ENCODE measurements around the gene S100A12. TPM values are rescaled to one million over a fixed set of nuclear protein-coding genes. Genes with fewer than 3 reads are reported as not detected.

S100A12 gene
- total RNA-seq, 1 donor from 2014 or later: 4.1 TPM

DNA sequence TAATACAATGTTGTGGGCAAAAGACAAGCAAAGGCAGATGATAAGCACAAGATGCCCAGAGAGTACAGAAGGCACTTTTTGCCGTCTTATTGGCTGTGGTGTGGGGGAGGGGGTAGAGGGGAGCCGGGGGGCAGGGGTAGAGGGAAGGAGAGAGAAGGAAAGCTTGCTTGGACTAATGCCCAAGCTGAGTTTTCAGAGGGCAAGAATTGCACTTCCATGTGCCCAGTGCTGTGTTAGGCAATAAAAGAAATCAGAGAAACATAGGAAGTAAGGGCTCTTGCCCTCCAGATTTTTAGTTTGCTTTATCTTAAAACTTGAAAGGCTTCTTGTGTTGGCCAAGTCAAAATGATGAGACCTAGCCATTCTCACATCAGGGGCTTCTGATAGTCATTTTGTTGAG, 8.3 kb downstream of the S100A12 start:
- no peak for DNase-seq

DNA sequence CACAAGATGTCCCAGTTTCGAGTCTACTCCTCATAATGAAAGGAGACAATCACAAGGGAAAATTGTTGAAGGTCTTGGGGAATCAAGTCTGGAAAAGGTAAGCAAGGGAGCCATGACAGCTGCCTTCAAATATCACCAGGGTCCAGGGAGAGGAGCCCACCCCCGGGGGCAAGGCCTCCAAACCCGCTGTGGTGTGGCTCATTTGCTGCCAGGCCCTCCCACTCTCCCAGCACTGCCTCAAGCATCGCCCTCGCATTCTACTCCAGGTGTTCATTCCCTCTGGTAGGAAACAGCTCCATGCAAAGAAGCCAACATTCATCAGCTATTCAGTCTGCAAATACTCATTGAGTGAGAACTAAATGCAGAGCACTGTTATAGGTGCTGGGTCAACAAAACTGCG, 9.2 kb downstream of the S100A12 start:
- DNase-seq: no peak

DNA sequence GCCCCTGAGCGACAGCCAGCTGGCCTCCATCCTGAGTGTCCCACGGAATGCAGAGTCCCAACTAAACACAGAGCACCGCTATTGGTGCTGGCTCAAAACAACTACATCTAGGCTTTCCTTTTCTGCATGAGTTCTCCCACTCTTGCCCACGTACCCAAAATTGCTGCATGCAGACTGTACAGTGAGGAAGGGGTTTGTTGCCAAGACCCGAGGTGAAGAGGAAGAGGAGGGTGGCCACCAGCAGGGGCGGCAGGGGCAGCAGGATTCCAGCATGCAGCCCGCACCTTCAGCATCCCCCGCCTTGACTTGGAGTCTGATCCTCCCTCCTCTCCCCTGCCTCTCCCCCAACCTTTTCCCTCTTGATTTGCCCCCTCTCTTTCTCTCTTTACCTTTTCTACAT, 9.7 kb downstream of the S100A12 start:
- DNase-seq: no peak

DNA sequence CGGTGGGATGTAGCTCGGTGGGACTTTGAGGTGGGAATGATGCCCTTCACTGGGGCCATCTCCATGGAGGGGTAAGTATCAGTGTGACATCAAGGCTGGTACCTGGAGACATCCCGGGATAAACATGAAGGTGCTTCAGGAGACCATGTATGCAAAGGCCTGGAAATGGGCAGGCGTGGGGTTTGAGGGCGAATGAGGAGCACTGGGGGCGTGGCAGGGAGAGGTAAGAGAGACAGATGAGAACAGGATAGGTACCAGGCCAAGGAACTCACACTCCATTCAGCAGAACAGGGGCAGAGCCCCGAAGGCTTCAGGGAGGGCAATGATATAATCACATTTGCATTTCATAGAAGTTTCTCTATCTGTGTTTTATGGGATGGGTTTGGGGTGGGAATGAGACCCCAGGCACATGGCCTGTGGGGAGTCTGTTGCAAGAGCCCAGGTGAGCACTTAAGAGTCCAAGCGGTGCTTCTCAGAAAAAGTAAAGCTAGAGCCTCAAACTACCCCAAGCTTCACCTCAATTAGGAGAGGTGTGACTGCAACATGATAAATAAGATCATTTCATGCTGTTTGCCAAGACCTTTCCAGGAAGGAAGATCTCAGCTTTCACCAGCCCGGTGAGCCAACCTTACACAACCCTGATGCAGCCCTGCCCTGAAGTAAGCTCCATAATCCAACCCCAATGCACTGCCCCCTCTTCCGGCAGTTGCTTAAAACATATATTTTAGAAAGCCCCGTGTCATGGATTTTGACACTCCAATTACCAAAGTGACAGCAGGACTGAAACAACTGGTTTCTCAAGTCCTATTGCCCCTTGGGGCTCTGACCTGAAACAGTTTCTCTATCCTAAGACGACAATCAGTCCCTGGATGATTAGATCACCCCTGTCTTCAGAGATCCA, 10.4 kb downstream of the S100A12 start:
- DNase-seq: no peak

DNA sequence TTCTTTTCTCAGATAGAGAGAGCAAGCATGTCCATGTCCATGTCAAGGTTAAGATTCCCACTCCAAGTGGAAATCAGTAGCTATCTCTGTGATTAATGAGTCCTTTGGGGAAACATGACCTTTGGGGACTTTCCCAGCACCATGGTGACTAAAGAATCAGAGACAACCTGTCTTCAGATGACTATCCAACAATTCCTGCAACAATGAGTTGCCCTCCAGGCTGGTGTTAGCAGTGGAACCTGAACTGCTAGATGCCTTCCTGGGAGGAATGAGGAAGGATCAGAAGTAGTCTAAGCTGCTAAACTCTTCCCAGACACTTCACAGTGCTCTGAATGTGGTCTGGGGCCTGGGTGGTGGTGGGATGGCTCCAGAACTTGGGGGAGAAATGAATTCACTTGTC, 11.3 kb downstream of the S100A12 start:
- no peak for DNase-seq

DNA sequence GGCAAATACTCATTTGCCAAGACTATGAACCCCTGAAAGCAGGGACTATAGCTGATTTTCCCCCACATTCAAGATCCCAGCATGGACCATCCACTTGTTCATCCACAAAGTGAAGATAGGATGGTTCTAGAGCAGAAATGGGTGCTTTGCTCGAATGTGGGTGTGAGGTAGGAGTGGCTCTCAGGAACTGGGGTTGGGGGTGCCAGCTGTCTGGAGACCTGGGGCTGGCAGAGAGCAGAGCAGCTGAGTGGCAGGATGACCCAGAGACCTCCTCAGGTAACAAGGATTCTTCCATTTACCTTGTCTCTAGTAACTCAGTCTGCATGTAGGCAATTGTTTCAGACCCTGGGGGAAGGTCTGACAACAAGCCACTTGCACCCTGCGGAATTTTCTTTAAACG, 11.8 kb downstream of the S100A12 start:
- DNase-seq: no peak

DNA sequence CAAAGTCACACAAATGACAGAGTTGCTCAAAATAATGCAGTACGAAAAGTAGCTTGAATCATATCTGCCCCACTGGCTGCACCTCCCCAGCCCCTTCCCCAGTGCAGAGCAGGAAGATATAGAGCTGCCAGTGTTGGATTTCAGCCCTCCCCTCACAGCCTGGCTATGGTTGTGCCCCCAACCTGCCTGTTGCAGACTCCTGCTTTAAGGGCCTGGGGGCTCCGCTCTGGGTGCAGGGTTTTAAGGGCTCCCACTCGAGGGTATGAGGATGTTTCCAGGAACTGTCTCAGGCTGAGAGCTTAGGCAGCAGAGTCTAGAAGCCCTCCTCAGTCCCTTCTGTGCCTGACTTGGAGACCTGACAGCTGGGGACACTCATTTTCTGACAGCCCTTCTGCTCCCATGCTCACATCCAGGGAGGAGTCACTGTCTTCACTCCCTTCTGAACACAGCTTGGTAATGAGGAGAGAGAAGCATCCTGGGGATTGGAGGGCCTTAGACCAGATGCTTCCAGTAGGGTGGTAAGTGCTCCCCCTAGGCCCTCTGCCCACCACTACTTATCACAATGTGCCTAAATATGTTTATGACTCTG, 13.1 kb downstream of the S100A12 start:
- no peak for DNase-seq

DNA sequence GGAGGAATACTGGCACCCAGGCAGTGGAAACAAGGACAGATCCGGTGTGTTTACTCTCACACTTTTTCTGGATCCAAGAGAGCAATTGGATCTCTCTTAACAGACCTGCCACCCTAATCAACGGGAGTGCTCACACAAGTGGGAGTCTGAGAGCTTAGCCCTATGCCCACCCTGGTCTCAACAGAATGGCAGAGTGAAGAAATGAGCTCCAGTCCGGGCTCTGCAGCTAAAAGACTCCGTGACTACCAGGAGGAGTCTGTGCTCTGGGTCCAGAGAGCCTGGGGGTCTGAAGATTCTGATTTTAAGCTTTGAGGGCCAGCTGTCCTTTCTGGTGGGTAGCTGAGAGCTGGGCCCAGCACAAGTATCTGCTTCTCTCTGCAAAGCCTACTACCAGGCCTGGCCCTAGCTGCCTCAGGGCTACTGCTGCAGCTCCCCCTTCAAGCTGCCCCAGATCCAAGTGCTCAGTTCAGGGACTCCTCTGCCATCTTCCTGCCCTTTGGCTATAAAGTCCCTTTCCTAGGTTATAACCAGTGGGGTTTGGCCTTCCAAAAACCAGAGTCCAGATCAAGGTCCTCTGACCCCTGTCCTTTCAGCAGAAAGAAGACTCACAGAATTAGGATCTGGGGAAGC, 13.8 kb downstream of the S100A12 start:
- DNase-seq: no peak

DNA sequence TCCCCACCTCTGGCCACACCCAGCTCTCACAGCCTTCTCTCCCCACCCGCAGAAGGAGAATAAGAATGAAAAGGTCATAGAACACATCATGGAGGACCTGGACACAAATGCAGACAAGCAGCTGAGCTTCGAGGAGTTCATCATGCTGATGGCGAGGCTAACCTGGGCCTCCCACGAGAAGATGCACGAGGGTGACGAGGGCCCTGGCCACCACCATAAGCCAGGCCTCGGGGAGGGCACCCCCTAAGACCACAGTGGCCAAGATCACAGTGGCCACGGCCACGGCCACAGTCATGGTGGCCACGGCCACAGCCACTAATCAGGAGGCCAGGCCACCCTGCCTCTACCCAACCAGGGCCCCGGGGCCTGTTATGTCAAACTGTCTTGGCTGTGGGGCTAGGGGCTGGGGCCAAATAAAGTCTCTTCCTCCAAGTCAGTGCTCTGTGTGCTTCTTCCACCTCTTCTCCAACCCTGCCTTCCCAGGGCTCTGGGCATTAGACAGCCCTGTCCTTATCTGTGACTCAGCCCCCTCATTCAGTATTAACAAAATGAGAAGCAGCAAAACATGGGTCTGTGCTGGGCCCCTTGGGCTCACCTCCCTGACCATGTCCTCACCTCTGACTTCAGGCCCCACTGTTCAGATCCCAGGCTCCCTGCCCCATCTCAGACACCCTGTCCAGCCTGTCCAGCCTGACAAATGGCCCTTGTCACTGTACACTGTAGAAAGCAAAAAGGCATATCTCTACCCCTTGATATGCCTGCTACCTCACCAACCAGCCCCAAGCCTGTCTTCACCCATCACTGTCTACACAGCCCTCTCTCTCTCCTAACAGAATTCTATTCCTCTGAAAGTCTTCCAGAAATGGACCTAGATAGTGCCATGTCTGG, 14.6 kb downstream of the S100A12 start:
- no peak for DNase-seq

DNA sequence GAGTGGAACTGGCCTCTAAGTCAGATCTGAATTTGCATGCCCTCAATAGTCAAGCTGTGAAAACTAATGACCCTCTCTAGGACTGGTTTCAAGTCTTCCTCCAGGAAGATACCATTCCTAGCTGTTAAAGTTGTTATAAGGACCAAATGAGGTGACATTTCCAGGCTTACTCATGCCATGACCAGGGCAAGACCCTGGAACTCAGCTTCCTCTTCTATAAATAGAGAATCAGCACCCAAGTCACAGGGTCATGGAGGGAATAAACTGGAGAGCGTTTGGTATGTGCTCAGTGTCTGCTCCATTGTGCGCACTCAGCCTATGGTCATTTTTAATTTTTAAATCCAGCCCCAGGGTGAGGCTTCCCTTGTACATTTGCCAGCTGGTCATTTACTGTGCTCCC, 15.2 kb downstream of the S100A12 start:
- no peak for DNase-seq

DNA sequence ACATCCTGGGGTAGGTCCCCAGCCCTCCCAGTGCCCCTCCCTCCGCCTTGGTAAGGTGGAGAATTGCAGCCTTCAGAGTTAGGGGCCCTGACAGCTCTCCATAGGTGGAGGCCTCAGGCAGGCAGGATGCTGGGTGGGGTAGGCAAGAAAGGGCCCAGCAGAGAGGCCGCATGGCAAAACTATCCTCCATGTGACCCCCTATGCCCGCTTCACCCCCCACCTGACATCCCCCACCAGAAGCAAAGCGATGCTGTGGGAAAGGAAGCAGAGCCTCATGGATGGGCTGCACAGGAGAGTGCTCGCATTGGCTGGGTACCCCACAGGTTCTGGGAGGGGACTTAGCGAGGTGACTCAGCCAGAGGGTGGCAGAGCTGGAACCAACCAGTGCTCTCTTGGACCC, 16.2 kb downstream of the S100A12 start:
- no peak for DNase-seq

DNA sequence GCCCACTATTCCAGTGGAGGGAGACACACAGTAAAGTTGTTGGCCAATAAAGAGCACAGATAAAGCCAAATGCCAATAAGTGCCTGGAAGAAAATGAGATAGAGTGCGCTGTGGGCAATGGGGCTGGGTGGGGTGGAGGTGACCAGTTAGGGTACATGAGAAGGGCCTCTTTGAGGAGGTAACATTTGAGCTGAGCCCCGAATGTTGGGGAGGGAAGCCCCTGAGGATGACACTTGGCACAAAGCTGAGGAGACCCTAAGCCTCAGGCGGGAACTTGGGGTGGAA, 16.8 kb downstream of the S100A12 start:
- DNase-seq: no peak

DNA sequence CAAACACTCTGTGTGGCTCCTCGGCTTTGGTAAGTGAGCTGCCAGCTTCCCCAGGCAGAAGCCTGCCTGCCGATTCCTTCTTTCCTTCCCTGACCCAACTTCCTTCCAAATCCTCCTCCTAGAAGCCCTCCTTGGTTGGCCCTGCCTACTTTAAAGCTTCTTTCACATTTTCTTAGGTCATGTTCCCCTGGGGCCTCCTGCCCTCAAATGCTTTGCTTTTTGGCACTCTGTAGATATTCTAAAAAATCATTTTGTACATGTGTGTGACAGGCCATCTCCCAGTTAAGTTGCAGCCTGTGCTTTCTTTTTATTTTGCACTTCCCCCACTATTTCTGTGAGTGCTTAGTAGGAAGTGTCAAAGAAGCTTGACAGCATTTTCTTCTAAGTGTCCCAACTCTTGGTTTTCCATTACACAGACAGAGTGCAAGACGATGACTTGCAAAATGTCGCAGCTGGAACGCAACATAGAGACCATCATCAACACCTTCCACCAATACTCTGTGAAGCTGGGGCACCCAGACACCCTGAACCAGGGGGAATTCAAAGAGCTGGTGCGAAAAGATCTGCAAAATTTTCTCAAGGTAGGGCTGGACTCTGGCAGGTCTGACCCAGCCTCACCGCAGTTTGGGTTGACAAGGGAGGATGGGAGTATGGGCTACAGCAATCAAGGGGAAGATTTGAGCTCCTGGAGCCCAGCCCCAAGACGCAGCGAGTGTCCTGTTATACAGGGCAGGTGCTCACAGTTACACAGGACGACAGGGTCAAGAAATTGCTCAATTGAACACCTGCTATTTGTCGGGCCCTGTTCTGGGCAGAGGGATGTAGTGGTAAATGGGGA, 17.3 kb downstream of the S100A12 start, which contains the start of gene S100A9:
Gene S100A9, plus strand, starts transcription at position 2 of the 838 bp plus-strand sequence. Its CDS starts 430 bp downstream, at position 432.
- DNase-seq: no peak

DNA sequence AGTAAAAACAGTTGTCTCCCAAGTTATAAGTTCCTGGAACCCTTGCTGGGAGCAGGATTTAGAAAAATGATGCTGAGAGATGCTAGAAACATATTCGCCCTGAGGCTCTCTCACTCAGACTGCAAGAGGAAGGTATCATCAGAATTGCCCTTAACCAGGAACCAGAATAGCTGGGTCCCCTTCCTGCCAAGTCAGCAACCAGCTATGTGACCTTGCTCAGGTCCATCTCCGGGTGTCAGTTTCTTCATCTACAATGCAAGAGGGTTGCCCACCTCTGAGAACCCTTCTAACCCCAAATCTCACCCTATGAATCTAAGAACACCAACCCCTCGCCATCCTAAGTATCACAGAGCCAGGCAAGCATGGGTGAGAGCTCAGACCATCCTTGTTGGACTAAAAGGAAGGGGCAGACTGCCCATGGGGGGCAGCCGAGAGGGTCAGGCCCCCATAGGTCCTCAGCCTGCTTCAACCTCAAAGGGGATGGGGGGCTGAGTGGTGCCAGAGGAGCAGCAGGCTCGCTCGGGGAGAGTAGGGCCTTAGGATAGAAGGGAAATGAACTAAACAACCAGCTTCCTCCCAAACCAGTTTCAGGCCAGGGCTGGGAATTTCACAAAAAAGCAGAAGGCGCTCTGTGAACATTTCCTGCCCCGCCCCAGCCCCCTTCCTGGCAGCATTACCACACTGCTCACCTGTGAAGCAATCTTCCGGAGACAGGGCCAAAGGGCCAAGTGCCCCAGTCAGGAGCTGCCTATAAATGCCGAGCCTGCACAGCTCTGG, 18.2 kb downstream of the S100A12 start:
- DNase-seq: no peak

DNA sequence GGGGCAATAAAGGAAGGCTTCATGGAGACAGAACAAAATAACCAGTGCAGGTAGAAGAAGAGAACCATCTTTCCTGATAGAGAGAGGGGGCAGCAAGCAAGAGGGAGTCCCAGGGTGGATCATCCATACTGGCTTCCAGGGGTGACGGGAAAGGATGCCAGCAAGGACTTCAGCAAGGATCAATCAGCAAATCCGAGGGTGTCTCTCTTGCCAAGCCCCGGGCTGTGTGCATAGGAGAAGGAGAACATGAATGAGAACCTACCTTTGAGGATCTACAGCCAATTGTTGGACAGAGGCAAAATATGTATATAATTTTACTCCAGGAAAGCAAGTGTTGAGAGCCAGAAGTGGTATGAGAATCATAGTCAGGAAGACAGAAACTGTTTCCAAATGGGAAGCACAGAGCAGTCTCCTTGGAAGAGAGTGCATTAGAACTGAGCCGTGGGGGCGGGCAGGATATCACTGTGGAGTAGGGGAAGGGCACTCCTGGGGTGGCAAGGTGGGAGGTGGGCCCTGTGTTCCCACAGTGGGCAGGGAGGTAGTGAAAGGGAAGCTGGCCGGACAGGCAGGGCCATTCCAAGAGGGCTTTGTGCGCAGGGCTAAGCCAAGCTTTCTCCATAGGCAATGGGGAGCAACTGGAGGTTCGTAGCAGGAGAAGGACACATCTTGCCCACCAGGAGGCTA, 18.9 kb downstream of the S100A12 start:
- no peak for DNase-seq

DNA sequence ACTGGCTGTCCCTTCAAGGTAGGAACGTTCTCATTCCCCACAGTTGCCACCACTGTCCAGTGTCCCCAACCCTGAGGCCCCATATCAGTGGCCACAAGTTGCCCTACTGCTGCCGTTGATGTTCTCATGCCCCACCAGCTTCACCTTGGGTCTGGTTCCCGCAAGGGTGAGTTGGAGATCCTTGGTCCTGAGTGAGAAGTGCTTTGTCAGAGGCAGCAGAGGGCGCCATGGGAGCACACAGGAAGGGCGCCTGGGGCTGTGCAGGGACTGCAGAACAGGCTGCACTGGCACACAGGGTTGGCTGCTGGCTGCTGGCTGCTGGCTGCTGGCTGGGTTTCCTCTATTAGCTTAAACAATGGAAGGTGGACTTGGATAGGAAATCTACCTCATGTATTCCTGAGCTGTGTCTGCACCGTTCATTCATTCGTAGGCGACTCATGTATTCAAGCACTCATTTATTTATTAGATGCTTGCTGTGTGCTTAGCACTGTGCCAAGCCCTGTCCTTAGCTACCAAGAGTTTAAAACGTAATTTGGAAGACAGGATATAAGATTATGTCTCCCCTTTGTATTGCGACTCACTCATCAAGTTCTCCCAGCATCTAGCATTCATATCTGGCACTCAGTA, 19.9 kb downstream of the S100A12 start:
- no peak for DNase-seq

DNA sequence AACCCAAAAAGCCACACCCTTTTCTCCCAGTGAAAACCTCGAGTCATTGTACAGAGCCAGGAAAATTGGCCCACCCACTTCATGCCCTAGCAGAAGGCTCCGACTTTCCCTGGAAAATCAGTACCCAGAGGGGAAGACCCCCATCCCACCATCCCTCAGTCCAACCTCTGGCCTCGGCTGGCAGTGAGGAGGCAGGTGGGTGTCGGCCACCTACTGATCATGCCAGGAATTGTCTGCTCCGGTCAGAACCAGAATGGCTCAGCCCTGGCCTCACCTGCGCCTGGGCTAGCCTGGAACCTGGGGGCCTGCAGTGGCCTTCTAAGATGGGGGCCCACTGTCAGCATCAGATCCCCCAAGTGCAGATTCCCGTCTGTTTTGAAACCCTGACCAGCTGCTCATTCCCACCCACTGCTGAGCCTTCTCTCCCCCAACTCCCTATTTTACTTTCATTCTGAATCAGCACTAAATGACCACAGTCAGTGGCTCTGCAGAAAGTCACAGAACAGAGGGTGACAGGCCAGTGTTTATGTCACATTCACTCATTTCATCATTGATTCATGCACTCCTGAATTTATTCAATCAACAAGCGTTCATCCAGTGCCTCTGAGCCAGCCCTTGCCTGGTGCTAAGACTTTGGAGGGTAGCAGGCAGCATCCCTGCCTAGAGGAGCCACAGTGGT, 20.8 kb downstream of the S100A12 start:
- no peak for DNase-seq

DNA sequence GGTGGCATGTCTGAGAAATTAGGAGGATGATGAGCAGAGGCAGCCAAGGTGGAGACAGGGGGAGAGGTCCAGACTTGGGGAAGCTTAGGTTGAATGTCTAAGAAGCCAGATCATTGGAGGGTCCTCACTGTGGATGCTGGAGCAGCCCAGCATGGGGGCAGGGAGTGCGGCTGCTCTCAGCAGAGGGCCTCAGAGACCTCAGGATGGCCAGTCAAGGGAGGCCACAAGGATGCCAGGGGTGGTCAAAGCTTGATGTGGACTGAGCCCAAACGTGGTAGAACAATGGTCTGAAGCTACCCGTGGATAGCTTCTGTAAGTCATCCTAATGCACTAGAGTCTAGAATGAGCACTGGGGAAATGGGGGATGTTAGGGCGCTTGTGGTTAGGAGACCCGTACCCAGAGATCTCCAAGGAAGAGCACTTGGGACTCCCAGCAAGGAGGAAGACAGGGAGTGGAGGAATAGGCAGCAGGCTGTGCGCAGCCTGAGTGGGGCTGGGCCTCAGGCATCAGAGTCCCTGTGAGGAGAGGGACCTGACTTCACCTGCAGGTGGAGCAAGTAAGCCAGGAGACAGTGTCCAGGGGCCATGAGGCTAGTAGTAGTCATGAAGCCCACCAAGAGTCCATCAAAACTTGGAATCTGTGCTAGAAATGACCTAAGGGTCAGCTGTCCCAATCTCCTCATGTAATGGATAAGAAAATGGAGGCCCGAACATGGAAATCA, 22.0 kb downstream of the S100A12 start:
- no peak for DNase-seq

Measured in occipital lobe (tissue), 2 donors.